NT2/D1 (cell line): ENCODE measurements around the gene HLA-DOA.

Experiments used
- SUZ12 ChIP-seq: IDR thresholded peaks from 2 replicates; pipeline ENCODE4 v1.6.1; 2011; ENCODE audit not compliant: insufficient read length, insufficient read depth; ENCODE audit errors: extremely low read depth
- YY1 ChIP-seq: IDR thresholded peaks from 2 replicates; pipeline ENCODE4 v1.6.1; 2011; ENCODE audit not compliant: insufficient read length, insufficient read depth
- ZNF274 ChIP-seq: IDR thresholded peaks from 2 replicates; pipeline ENCODE4 v1.6.1; 2011; ENCODE audit warnings: mild to moderate bottlenecking, low read depth, low read length

- TF ChIP-seq YY1 (no peak), ZNF274 (no peak), SUZ12 (no peak)
Observed at GRCh38 chr6:32976334-32977069, 32.9 kb downstream of the HLA-DOA start.
